Measurements from ENCODE around the gene SPTBN1. TPM values are rescaled to one million over a fixed set of nuclear protein-coding genes. Genes with fewer than 3 reads are reported as not detected.
A peak's percentile ranks its signal among the peaks of the same experiment; 100 is the strongest.

SPTBN1 gene
- polyA plus RNA-seq, 12 donors = 161 to 371 (median 271) TPM

- no peak for DNase-seq
Observed at GRCh38 chr2:54604871-54605270, 148.7 kb downstream of the SPTBN1 start.

- DNase-seq = no peak
Observed at GRCh38 chr2:54605836-54606235, 149.7 kb downstream of the SPTBN1 start.

- no peak for DNase-seq
Observed at GRCh38 chr2:54606393-54606958, 150.3 kb downstream of the SPTBN1 start.

- DNase-seq = no peak
Observed at GRCh38 chr2:54608224-54608623, 152.1 kb downstream of the SPTBN1 start.

GRCh38 chr2:54609241-54609640 lies 153.1 kb downstream of the SPTBN1 start:
- DNase-seq = no peak

- no peak for DNase-seq
Observed at GRCh38 chr2:54609647-54610046, 153.5 kb downstream of the SPTBN1 start.

- no peak for DNase-seq
Observed at GRCh38 chr2:54610700-54611099, 154.6 kb downstream of the SPTBN1 start.

GRCh38 chr2:54611830-54612545 lies 155.9 kb downstream of the SPTBN1 start:
- no peak for DNase-seq

- DNase-seq = no peak
Observed at GRCh38 chr2:54613386-54613785, 157.3 kb downstream of the SPTBN1 start.

- no peak for DNase-seq
Observed at GRCh38 chr2:54613794-54614257, 157.7 kb downstream of the SPTBN1 start.

GRCh38 chr2:54614819-54615218 lies 158.7 kb downstream of the SPTBN1 start:
- no peak for DNase-seq

GRCh38 chr2:54615832-54616534 lies 159.9 kb downstream of the SPTBN1 start:
- no peak for DNase-seq

- no peak for DNase-seq
Observed at GRCh38 chr2:54617409-54617808, 161.3 kb downstream of the SPTBN1 start.

- no peak for DNase-seq
Observed at GRCh38 chr2:54618646-54619565, 162.8 kb downstream of the SPTBN1 start.

- DNase-seq = no peak
Observed at GRCh38 chr2:54619660-54620231, 163.6 kb downstream of the SPTBN1 start.

GRCh38 chr2:54620948-54621347 lies 164.8 kb downstream of the SPTBN1 start:
- DNase-seq = no peak

- peak; percentile 74 for DNase-seq
Observed at GRCh38 chr2:54624591-54625071, 168.5 kb downstream of the SPTBN1 start.

- no peak for DNase-seq
Observed at GRCh38 chr2:54626131-54626530, 170.0 kb downstream of the SPTBN1 start.

- no peak for DNase-seq
Observed at GRCh38 chr2:54626884-54627283, 170.8 kb downstream of the SPTBN1 start.

- no peak for DNase-seq
Observed at GRCh38 chr2:54627973-54628372, 171.8 kb downstream of the SPTBN1 start.

- DNase-seq = no peak
Observed at GRCh38 chr2:54628418-54628817, 172.3 kb downstream of the SPTBN1 start.
